Colonic mucosa (tissue), 4 donors: ENCODE measurements around the gene MAP3K10. TPM values are rescaled to one million over a fixed set of nuclear protein-coding genes. Genes with fewer than 3 reads are reported as not detected.
"Not testable (repeated sequence)": the region's sequence is repeated elsewhere in the genome, so short reads cannot be mapped to it uniquely, and the experiment has no call there.

ENCODE experiments used
- DNase-seq: peaks from one replicate; pipeline ENCODE4 v3.0.0-alpha.2; 2020
- H3K27ac ChIP-seq: fragments of 200-600 bp; one replicate; pipeline ENCODE4 v1.8.0; 2021
- H3K27me3 ChIP-seq: fragments of 200-600 bp; one replicate; pipeline ENCODE4 v1.8.0; 2021
- H3K36me3 ChIP-seq: fragments of 200-600 bp; one replicate; pipeline ENCODE4 v1.8.0; 2021
- H3K4me1 ChIP-seq: fragments of 200-600 bp; one replicate; pipeline ENCODE4 v1.8.0; 2021; ENCODE audit warnings: mild to moderate bottlenecking
- H3K4me3 ChIP-seq: fragments of 200-600 bp; one replicate; pipeline ENCODE4 v1.8.0; 2021
- H3K9ac ChIP-seq, 2 donors: one replicate each; pipeline ENCODE4 v1.7.0; 2013; ENCODE audit warnings: control low read depth in 2 of 2, low read depth in 2 of 2, low read length in 2 of 2
- H3K9me3 ChIP-seq: fragments of 200-600 bp; one replicate; pipeline ENCODE4 v1.8.0; 2021
- intact Hi-C: fragments of 100-400 bp; cut with DNase I; formaldehyde crosslinking; loops from one replicate; pipeline ENCODE4 v1.14.1; 2022
- total RNA-seq, 2 donors: library from RNA; stranded (reverse); fragmentation: NEBNext Ultra II Directional in 1 of 2; extraction: Animal tissue kit (Norgen Biotek cat#: 25700) in 1 of 2; gene quantifications; one replicate each; pipeline ENCODE4 v1.2.1, GENCODE V29; 2021
- TF ChIP-seq, protein P1 (sequence below): fragments of 200-600 bp; IDR thresholded peaks from one replicate; pipeline ENCODE4 v1.8.0; 2022; ENCODE audit warnings: antibody characterized with exemption, mild to moderate bottlenecking
- donor health status: healthy.
- donor health status: DM: no; HTN: no; CAD: no.
- donor health status: DM: no; HTN: no; CAD: no.

MAP3K10 gene
- total RNA-seq: 10 to 100 TPM in 1 of 2 donors, 1 to 10 TPM in 1; 9.1 to 10.9 TPM

DNA sequence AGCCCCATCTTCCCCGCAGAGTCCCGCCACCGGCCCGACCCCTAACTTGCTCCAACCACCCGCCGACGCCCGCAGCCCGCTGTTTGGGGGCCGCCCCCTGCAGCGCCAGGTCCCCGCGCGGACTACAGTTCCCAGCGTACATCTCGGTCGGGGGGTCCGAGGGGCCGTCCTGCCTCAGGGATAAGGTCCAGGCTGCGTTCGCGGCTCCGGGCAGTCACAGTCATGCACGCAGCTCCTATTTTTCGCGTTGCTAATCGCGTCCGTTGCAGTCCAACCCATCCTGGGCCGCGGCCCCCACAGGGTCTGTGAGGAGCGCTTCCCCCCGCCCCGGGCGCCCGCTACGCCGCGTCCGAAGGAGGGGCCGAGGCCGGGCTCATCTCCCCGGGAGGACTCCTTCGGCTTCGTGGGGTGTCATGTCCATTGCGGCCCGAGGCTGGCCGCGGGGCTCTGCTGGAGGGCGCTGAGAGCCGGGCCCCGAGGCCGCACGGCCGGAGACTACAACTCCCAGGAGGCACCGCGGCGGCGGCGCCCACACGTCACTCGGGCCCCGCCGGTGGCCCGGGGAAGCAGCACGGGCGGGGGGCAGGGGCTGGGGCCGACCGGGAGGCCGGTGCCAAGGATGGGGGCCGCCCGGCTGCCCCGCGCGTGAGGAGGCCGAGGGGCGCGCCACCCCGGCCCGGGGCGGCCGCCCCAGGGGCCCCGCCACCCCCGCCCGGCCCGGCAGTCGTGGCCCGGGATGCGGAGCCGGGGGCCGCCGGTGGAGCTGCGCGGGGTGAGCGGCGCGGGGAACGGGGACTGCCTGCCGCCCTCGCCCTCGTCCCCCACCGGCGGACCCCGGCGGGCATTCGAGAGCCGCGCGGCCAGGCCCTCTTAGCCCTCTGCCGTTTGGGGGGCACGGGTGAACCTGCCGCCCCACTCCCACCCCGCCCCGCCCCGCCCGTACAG lies at the start of gene MAP3K10:
MAP3K10 (plus strand) TSS at position 536 of the 945 bp plus-strand sequence. CDS start 606 bp downstream, outside the sequence.
- peak within 1 kb of the TSS; percentile 63 to 87 for H3K9ac ChIP-seq
- no peaks in the 10 kb centered on the region for H3K9me3 ChIP-seq
- peak within 1 kb of the TSS; percentile 85 for H3K27ac ChIP-seq
- peaks cover 4% of the 10 kb centered on the region for H3K4me1 ChIP-seq
- TF ChIP-seq, protein P1, sequence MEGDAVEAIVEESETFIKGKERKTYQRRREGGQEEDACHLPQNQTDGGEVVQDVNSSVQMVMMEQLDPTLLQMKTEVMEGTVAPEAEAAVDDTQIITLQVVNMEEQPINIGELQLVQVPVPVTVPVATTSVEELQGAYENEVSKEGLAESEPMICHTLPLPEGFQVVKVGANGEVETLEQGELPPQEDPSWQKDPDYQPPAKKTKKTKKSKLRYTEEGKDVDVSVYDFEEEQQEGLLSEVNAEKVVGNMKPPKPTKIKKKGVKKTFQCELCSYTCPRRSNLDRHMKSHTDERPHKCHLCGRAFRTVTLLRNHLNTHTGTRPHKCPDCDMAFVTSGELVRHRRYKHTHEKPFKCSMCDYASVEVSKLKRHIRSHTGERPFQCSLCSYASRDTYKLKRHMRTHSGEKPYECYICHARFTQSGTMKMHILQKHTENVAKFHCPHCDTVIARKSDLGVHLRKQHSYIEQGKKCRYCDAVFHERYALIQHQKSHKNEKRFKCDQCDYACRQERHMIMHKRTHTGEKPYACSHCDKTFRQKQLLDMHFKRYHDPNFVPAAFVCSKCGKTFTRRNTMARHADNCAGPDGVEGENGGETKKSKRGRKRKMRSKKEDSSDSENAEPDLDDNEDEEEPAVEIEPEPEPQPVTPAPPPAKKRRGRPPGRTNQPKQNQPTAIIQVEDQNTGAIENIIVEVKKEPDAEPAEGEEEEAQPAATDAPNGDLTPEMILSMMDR: no peak
- peak; percentile 75 for DNase-seq
- intact Hi-C loops: no loop called here
- H3K4me3 ChIP-seq: peak within 1 kb of the TSS; percentile 69
- H3K36me3 ChIP-seq: no peaks in the 10 kb centered on the region
- no peaks in the 10 kb centered on the region for H3K27me3 ChIP-seq

DNA sequence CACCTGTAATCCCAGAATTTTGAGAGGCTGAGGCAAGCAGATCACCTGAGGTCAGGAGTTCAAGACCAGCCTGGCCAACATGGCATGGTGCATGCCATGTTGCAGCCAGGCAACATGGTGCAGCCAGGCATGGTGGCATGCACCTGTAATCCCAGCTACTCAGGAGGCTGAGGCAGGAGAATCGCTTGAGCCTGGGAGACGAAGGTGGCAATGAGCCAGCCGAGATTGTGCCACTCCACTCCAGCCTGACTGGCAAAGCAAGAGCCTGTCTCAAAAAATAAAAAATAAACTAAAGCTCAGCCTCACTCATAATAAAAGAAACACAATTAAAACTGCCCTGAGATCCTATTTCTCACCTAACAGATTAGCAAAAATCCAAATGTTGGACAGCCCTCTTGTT lies 49.7 kb upstream of the MAP3K10 start:
- Histone ChIP-seq H3K27ac (no peak overlapping the region), H3K9me3 (no peaks in the 10 kb centered on the region), H3K4me1 (no peaks in the 10 kb centered on the region), H3K4me3 (no peak overlapping the region), H3K27me3 (no peaks in the 10 kb centered on the region), H3K9ac (no peak overlapping the region), H3K36me3 (no peaks in the 10 kb centered on the region)
- intact Hi-C loops: no loop called here
- no peak for DNase-seq
- TF ChIP-seq, protein P1: no peak

DNA sequence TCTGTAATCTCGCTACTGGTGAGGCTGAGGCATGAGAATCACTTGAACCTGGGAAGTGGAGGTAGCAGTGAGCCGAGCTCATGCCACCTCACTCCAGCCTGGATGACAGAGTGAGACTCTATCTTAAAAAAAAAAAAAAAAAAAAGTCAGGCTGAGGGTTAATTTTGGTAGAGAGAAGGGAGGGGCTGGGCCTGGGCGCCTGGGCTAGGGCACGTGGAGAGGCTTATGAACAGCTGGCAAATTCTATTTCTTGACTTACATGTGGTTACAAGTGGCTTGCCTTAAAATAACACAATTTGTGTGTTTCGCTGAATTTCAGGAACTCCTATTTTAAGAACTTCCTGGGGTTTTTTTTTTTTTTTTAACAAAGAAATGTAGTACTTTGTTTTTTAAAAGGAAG lies 47.6 kb upstream of the MAP3K10 start:
- intact Hi-C loops: no loop called here
- no peak overlapping the region for H3K27ac ChIP-seq
- no peak overlapping the region for H3K9ac ChIP-seq
- TF ChIP-seq, protein P1: no peak
- no peaks in the 10 kb centered on the region for H3K36me3 ChIP-seq
- H3K4me1 ChIP-seq: no peaks in the 10 kb centered on the region
- no peaks in the 10 kb centered on the region for H3K27me3 ChIP-seq
- no peaks in the 10 kb centered on the region for H3K9me3 ChIP-seq
- no peak for DNase-seq
- no peak overlapping the region for H3K4me3 ChIP-seq

DNA sequence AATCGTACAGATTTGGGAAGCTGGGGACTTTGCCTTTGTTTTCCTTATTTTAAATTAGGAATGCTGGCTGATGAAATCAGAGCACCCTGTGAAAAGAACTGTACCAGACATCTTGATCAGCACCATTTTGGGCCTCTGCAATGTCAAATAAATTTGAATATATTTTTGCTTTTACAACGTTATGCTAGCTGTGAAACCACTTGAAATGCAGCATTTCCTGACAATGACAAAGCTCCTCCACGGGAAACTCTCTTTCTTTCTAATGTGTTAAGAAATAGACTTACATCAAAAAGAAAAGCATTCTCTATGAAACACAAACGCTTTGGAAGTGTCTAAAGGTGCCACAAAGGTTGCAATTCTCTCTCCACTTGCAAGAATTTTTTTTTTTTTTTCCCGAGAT lies 47.1 kb upstream of the MAP3K10 start:
- Histone ChIP-seq H3K9me3 (no peaks in the 10 kb centered on the region), H3K36me3 (no peaks in the 10 kb centered on the region), H3K9ac (no peak overlapping the region), H3K27ac (no peak overlapping the region), H3K4me3 (no peak overlapping the region), H3K4me1 (no peaks in the 10 kb centered on the region), H3K27me3 (no peaks in the 10 kb centered on the region)
- TF ChIP-seq, protein P1: no peak
- intact Hi-C loops: no loop called here
- no peak for DNase-seq

DNA sequence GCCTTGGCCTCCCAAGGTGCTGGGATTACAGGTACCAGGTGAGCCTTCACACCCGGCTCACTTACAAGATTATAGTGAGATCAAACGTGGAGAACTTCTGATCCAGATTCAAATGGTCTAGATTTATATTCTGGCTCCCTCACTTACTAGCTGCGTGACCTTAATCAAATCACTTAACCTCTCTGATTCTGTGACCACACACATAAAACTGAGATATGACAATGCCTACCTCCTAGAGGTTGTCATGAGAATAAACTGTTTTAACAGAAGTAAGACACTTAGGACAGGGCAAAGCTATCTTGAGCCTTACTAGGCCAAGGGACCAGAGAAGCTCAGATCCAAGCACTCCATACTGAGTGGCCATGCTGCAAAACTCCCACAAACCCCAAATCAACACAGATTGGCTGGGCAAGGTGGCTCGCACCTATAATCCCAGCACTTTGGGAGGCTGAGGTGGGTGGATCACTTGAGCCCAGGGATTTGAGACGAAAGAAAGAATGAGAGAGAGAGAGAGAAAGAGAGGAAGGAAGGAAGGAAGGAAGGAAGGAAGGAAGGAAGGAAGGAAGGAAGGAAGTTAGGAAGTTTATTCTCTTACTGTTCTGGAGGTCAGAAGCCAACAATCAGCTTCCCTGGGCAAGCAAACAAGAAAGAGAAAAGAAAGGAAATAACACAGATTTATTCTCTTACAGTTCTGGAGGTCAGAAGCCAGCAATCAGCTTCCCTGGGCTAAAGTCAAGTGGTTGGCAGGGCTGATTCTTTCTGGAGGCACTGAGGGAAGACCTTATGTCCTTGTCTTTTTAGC lies 46.1 kb upstream of the MAP3K10 start:
- intact Hi-C loops: no loop called here
- no peak overlapping the region for H3K4me3 ChIP-seq
- no peaks in the 10 kb centered on the region for H3K9me3 ChIP-seq
- no peaks in the 10 kb centered on the region for H3K36me3 ChIP-seq
- H3K9ac ChIP-seq: no peak overlapping the region
- no peaks in the 10 kb centered on the region for H3K27me3 ChIP-seq
- TF ChIP-seq, protein P1: no peak
- no peak for DNase-seq
- H3K4me1 ChIP-seq: no peaks in the 10 kb centered on the region
- no peak overlapping the region for H3K27ac ChIP-seq

DNA sequence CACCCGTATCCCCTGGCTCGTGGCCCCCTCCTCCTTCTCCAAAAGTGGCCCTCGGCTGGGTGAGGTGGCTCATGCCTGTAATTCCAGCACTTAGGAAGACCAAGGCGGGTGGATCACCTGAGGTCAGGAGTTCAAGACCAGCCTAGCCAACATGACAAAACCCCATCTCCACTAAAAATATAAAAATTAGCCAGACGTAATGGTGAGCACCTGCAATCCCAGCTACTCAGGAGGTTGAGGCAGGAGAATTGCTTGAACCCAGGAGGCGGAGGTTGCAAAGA lies 45.5 kb upstream of the MAP3K10 start:
- H3K4me1 ChIP-seq, H3K27me3 ChIP-seq, H3K27ac ChIP-seq, H3K4me3 ChIP-seq, intact Hi-C loops, H3K9me3 ChIP-seq, H3K9ac ChIP-seq, H3K36me3 ChIP-seq, DNase-seq: not testable (repeated sequence)
